ENCODE results near the gene ERICH2. TPM values are rescaled to one million over a fixed set of nuclear protein-coding genes. Genes with fewer than 3 reads are reported as not detected.

Gene ERICH2
- polyA plus RNA-seq, 1 of the 3 experiments (the other 2 are of a cell fraction), result not detected

GRCh38 chr2:170824526-170825015 lies 54.4 kb downstream of the ERICH2 start (continued):
- TF ChIP-seq TEAD4 (IDR thresholded peaks at IDR 0.05; ENCODE audit: borderline replicate concordance, insufficient read depth), result no peak
- no peak for TF ChIP-seq RCOR1 (IDR thresholded peaks at IDR 0.05; ENCODE audit: low read length)
- TF ChIP-seq NRF1 (IDR thresholded peaks at IDR 0.05; ENCODE audit: low read depth, low read length), result no peak
- no peak for TF ChIP-seq IRF3 (IDR thresholded peaks at IDR 0.05; ENCODE audit: low read depth, low read length)

- Histone ChIP-seq H3K4me3 (ENCODE audit: low read depth in 2 of 2, low read length in 1 of 2) (no peak overlapping the region), H3K36me3 (replicated peaks in 1 of 2; ENCODE audit: control insufficient read depth in 1 of 2, insufficient read depth in 2 of 2, low read length in 1 of 2) (no peaks in the 10 kb centered on the region), H3K27ac (ENCODE audit: low read depth in 2 of 2, low read length in 1 of 2) (no peak overlapping the region), H3K9me2 (no peaks in the 10 kb centered on the region), H3K79me2 (ENCODE audit: insufficient read depth) (no peaks in the 10 kb centered on the region), H3K9me3 (no peaks in the 10 kb centered on the region), H3K4me2 (no peak overlapping the region), H4K20me1 (ENCODE audit: insufficient read depth) (no peaks in the 10 kb centered on the region), H3K4me1 (ENCODE audit: control insufficient read depth in 1 of 2, insufficient read depth in 2 of 2, low read depth in 1 of 2, low read length in 1 of 2) (peaks cover 0 to 8% of the 10 kb centered on the region in 2 experiments; a peak in 1 of 4 replicates), H3F3A (replicated peaks; ENCODE audit: insufficient read depth) (no peaks in the 10 kb centered on the region), H2AFZ (ENCODE audit: low read depth) (no peak overlapping the region), H3K9ac (no peak overlapping the region), H3K27me3 (ENCODE audit: insufficient read depth) (peaks cover 37% of the 10 kb centered on the region)
- 26% methylated on average over 6 of the region's 6 CpGs for WGBS (ENCODE audit: low lambda C conversion rate)
- TF ChIP-seq YY1 (IDR thresholded peaks at IDR 0.05; ENCODE audit: low read depth), result no peak
- no peak for TF ChIP-seq CTCF (IDR thresholded peaks at IDR 0.05)
- no peak for TF ChIP-seq USF2 (IDR thresholded peaks at IDR 0.05; ENCODE audit: borderline replicate concordance, low read depth, low read length)
- no peak for TF ChIP-seq ELF1 (IDR thresholded peaks at IDR 0.05)
- no peak for TF ChIP-seq TAF1 (IDR thresholded peaks at IDR 0.05; ENCODE audit: borderline replicate concordance, low read depth, low read length)
- no peak for TF ChIP-seq RCOR1 (IDR thresholded peaks at IDR 0.05; ENCODE audit: low read length)
- no peak for TF ChIP-seq EZH2phosphoT487 (IDR thresholded peaks at IDR 0.05; ENCODE audit: borderline replicate concordance, low read depth)
- TF ChIP-seq NRF1 (IDR thresholded peaks at IDR 0.05; ENCODE audit: low read depth, low read length), result no peak
- no peak for TF ChIP-seq EP300 (IDR thresholded peaks at IDR 0.05; ENCODE audit: borderline replicate concordance in 1 of 2, low read depth in 1 of 2, low read length in 1 of 2)
- no peak for TF ChIP-seq GABPA (IDR thresholded peaks at IDR 0.05; ENCODE audit: low read depth)
- no peak for TF ChIP-seq MEF2A (IDR thresholded peaks at IDR 0.05; ENCODE audit: borderline replicate concordance, low read depth)
- TF ChIP-seq TEAD4 (IDR thresholded peaks at IDR 0.05; ENCODE audit: borderline replicate concordance, insufficient read depth), result no peak
- no peak for TF ChIP-seq PBX3 (IDR thresholded peaks at IDR 0.05)
- TF ChIP-seq RAD21 (IDR thresholded peaks at IDR 0.05; ENCODE audit: low read length), result no peak
- TF ChIP-seq SMC3 (IDR thresholded peaks at IDR 0.05; ENCODE audit: low read depth, low read length), result no peak
- no peak for TF ChIP-seq FOSL2 (IDR thresholded peaks at IDR 0.05; ENCODE audit: borderline replicate concordance, low read depth)
- DNase-seq, result no peak
- ChIA-PET CTCF (interaction anchor here (1.6 to 8.0 kb wide), 2 partner anchors 14 to 20 kb away, joined by 3 to 67 read pairs; partner anchors contain the start of gene GAD1), POLR2A (no interaction called here)
Measured at GRCh38 chr2:170827841-170828532, 57.8 kb downstream of the ERICH2 start.

Measured in SK-N-SH (cell line).